CD14-positive monocyte (primary cell): Measurements from ENCODE around the gene ROBO4. TPM values are rescaled to one million over a fixed set of nuclear protein-coding genes. Genes with fewer than 3 reads are reported as not detected.
A peak's percentile ranks its signal among the peaks of the same experiment; 100 is the strongest.

ENCODE experiments used
- DNase-seq, 3 donors: peaks; one replicate each; pipeline ENCODE4 v3.0.0-alpha.2; 2011 to 2022
- H2AFZ ChIP-seq: 2 replicates; pipeline ENCODE4 v1.6.0; 2012; ENCODE audit warnings: mild to moderate bottlenecking, low read depth, low read length, inconsistent platforms; ENCODE audit not compliant: insufficient read depth, poor library complexity, severe bottlenecking
- H3K27ac ChIP-seq, 2 donors: 1 replicate in 1 of 2; 2 replicates in 1 of 2; pipeline ENCODE4 v1.5.1; 2012 to 2013; ENCODE audit warnings: low read length in 2 of 2, control low read depth in 1 of 2, inconsistent platforms in 1 of 2, low read depth in 1 of 2, mild to moderate bottlenecking in 1 of 2
- H3K27me3 ChIP-seq, 2 donors: one replicate each; pipeline versions ENCODE4 v1.6.0 to v1.6.1; 2011 to 2013; ENCODE audit warnings: low read length in 2 of 2; ENCODE audit not compliant: control insufficient read depth in 2 of 2, insufficient read depth in 2 of 2
- H3K36me3 ChIP-seq, 2 donors: replicated peaks in 1 of 2; 1 replicate in 1 of 2; 2 replicates in 1 of 2; pipeline versions ENCODE4 v1.5.1 to v1.6.1; 2012 to 2013; ENCODE audit warnings: low read length in 2 of 2, control low read depth in 1 of 2, inconsistent platforms in 1 of 2, mild to moderate bottlenecking in 1 of 2; ENCODE audit not compliant: insufficient read depth in 2 of 2, control insufficient read depth in 1 of 2
- H3K4me1 ChIP-seq, 2 donors: 1 replicate in 1 of 2; 2 replicates in 1 of 2; pipeline versions ENCODE4 v1.5.1 to v1.6.1; 2012 to 2013; ENCODE audit warnings: low read length in 2 of 2, control low read depth in 1 of 2, inconsistent platforms in 1 of 2, mild to moderate bottlenecking in 1 of 2, moderate library complexity in 1 of 2; ENCODE audit not compliant: insufficient read depth in 2 of 2, control insufficient read depth in 1 of 2
- H3K4me2 ChIP-seq: replicated peaks from 2 replicates; pipeline ENCODE3; 2012; ENCODE audit warnings: low read length, moderate library complexity, mild to moderate bottlenecking; ENCODE audit not compliant: poor library complexity, severe bottlenecking; ENCODE audit errors: extremely low read depth
- H3K4me3 ChIP-seq, 3 experiments: fragments of 200-600 bp in 1 of 3; sonication (generic) in 1 of 3; replicated peaks in 1 of 3; 1 replicate in 2 of 3; 2 replicates in 1 of 3; pipeline ENCODE4 v1.5.1; 2011 to 2013; ENCODE audit warnings: low read length in 3 of 3, mild to moderate bottlenecking in 3 of 3, control low read depth in 2 of 3, low read depth in 2 of 3, inconsistent platforms in 1 of 3, moderate library complexity in 1 of 3
- H3K79me2 ChIP-seq: 2 replicates; pipeline ENCODE4 v1.6.0; 2012; ENCODE audit warnings: mild to moderate bottlenecking, control low read depth, inconsistent platforms, low read length, moderate library complexity; ENCODE audit not compliant: insufficient read depth
- H3K9ac ChIP-seq: 2 replicates; pipeline ENCODE4 v1.6.0; 2017; ENCODE audit warnings: low read length, mild to moderate bottlenecking; ENCODE audit not compliant: insufficient read depth, poor library complexity, severe bottlenecking
- H3K9me3 ChIP-seq, 2 donors: replicated peaks in 1 of 2; 1 replicate in 1 of 2; 2 replicates in 1 of 2; pipeline versions ENCODE4 v1.5.1 to v1.6.1; 2012 to 2013; ENCODE audit warnings: low read length in 2 of 2, control low read depth in 1 of 2; ENCODE audit not compliant: control insufficient read depth in 1 of 2, insufficient read depth in 1 of 2
- H4K20me1 ChIP-seq: 2 replicates; pipeline ENCODE4 v1.6.0; 2012; ENCODE audit warnings: mild to moderate bottlenecking, low read length, control low read depth, moderate library complexity; ENCODE audit not compliant: insufficient read depth
- H3K27ac Mint-ChIP-seq, 7 donors: one replicate each; pipeline ENCODE4 v1.8.0; 2020; ENCODE audit warnings: mild to moderate bottlenecking in 7 of 7, mixed read lengths in 7 of 7, moderate library complexity in 6 of 7, inconsistent platforms in 2 of 7
- H3K27me3 Mint-ChIP-seq, 3 donors: one replicate each; pipeline ENCODE4 v1.8.0; 2021 to 2022; ENCODE audit warnings: low read depth in 3 of 3, mild to moderate bottlenecking in 3 of 3, mixed read lengths in 3 of 3, moderate library complexity in 3 of 3, inconsistent platforms in 1 of 3
- H3K36me3 Mint-ChIP-seq, 2 donors: one replicate each; pipeline ENCODE4 v1.8.0; 2020; ENCODE audit warnings: mixed read lengths in 2 of 2, inconsistent platforms in 1 of 2, mild to moderate bottlenecking in 1 of 2
- H3K4me1 Mint-ChIP-seq: one replicate; pipeline ENCODE4 v1.8.0; 2020; ENCODE audit warnings: mild to moderate bottlenecking, mixed read lengths
- H3K4me3 Mint-ChIP-seq, 2 donors: one replicate each; pipeline ENCODE4 v1.8.0; 2020; ENCODE audit warnings: mild to moderate bottlenecking in 2 of 2, mixed read lengths in 2 of 2, moderate library complexity in 1 of 2
- H3K9me3 Mint-ChIP-seq, 7 donors: one replicate each; pipeline ENCODE4 v1.8.0; 2020 to 2022; ENCODE audit warnings: mixed read lengths in 7 of 7, mild to moderate bottlenecking in 6 of 7, moderate library complexity in 6 of 7, inconsistent platforms in 2 of 7
- WGBS: methylation state at CpG from one replicate; pipeline ENCODE4 v1.1.5; 2013; ENCODE audit warnings: missing lambda C conversion rate; ENCODE audit not compliant: insufficient coverage; 5-methylcytosine and 5-hydroxymethylcytosine counted together
- intact Hi-C, 2 donors: fragments of 100-400 bp; cut with micrococcal nuclease; formaldehyde crosslinking; loops; one replicate each; pipeline versions ENCODE4 v1.15.0 to v1.15.1; 2023
- polyA plus RNA-seq, 3 donors: library from polyadenylated mRNA; depleted of rRNA in 1 of 3; unstranded in 2 of 3; stranded (reverse) in 1 of 3; fragments of 300-500 nt in 2 of 3; fragments of >200 nt in 1 of 3; fragmentation: Illumina TruSeq in 2 of 3; gene quantifications; 1 replicate in 2 of 3; 2 replicates in 1 of 3; pipeline ENCODE4 v1.2.3, GENCODE V29; 2012 to 2021
- TF ChIP-seq, protein P1 (sequence below): fragments of 200-600 bp; IDR thresholded peaks from one replicate; pipeline ENCODE4 v1.8.0; 2022; ENCODE audit warnings: antibody characterized with exemption, mild to moderate bottlenecking

Gene ROBO4
- polyA plus RNA-seq, 3 donors: 0.19 to 0.20 TPM; not detected in 1

DNA sequence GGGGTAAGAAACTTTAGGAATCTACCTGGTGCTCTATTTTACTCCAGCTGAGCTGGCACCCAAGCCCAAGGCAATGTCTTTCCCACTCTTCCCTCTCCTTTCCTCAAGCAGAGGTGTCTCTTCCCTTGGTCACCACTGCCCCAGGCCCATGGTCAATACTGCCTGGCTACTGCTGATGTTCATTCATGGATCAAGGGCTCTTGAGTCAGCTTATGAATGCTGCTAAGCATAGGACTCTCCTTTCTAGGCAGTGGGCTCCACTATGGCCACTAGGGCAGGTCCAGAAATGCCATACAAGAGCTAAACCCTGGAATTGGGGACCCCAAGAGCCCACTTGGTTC is 18.7 kb upstream of the ROBO4 start:
- Mint-ChIP-seq H3K4me1 (peaks cover 26% of the 10 kb centered on the region), H3K27ac (no peak overlapping the region), H3K27me3 (peaks cover 10 to 14% (median 10%) of the 10 kb centered on the region in 3 donors), H3K9me3 (peaks cover 4 to 20% (median 13%) of the 10 kb centered on the region in 7 donors), H3K36me3 (no peaks in the 10 kb centered on the region), H3K4me3 (no peak overlapping the region)
- no peak overlapping the region for H3K4me3 ChIP-seq
- H3K4me2 ChIP-seq: no peak overlapping the region
- H3K9me3 ChIP-seq: peaks cover 8 to 12% of the 10 kb centered on the region in 2 donors
- H3K4me1 ChIP-seq: peaks cover 1 to 7% of the 10 kb centered on the region in 2 donors
- no peak overlapping the region for H3K27ac ChIP-seq
- no peak overlapping the region for H3K9ac ChIP-seq
- intact Hi-C loops: no loop called here
- DNase-seq: no peak
- no peaks in the 10 kb centered on the region for H3K36me3 ChIP-seq
- H4K20me1 ChIP-seq: no peaks in the 10 kb centered on the region
- H3K27me3 ChIP-seq: peaks cover 1 to 5% of the 10 kb centered on the region in 2 donors
- no peaks in the 10 kb centered on the region for H3K79me2 ChIP-seq
- no peak overlapping the region for H2AFZ ChIP-seq
- TF ChIP-seq, protein P1, sequence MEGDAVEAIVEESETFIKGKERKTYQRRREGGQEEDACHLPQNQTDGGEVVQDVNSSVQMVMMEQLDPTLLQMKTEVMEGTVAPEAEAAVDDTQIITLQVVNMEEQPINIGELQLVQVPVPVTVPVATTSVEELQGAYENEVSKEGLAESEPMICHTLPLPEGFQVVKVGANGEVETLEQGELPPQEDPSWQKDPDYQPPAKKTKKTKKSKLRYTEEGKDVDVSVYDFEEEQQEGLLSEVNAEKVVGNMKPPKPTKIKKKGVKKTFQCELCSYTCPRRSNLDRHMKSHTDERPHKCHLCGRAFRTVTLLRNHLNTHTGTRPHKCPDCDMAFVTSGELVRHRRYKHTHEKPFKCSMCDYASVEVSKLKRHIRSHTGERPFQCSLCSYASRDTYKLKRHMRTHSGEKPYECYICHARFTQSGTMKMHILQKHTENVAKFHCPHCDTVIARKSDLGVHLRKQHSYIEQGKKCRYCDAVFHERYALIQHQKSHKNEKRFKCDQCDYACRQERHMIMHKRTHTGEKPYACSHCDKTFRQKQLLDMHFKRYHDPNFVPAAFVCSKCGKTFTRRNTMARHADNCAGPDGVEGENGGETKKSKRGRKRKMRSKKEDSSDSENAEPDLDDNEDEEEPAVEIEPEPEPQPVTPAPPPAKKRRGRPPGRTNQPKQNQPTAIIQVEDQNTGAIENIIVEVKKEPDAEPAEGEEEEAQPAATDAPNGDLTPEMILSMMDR: no peak

DNA sequence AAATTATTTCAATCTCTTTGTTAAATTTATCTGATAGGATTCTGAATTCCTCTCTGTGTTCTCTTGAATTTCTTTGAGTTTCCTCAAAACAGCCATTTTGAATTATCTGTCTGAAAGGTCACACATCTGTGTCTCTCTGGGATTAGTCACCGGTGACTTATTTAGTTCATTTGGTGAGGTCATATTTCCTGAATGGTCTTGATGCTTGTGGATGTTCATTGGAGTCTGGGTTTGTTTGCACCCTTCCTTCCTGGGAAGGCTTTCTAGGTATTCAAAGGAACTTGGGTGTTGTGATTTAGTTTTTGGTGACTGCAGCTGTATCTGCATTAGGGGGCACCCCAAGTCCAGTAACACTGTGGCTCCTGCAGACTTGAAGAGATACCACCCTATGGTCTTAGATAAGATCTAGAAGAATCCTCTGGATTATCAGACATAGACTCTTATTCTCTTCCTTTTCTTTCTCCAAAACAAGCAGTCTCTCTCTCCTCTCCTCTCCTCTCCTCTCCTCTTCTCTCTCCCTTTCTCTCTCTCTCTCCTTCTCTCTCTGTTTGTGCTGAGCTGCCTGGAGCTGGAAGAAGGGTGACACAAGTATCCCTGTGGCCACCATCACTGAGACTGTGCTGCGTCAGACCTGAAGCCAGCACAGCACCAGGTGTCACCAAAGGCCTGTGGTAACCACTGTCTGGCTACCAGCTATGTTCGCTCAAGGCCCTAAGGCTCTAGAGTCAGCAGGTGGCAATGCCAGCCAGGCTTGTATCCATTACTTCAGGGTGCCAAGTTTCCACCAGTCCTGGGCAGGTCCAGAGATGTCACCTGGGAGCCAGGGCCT is 18.1 kb upstream of the ROBO4 start:
- H3K4me1 ChIP-seq: peaks cover 0 to 2% of the 10 kb centered on the region in 2 donors
- H2AFZ ChIP-seq: no peak overlapping the region
- H4K20me1 ChIP-seq: no peaks in the 10 kb centered on the region
- peaks cover 8 to 12% of the 10 kb centered on the region in 2 donors for H3K9me3 ChIP-seq
- H3K27ac ChIP-seq: no peak overlapping the region
- no peaks in the 10 kb centered on the region for H3K79me2 ChIP-seq
- TF ChIP-seq, protein P1: no peak
- 93% methylated on average over 3 of the region's 3 CpGs for WGBS
- intact Hi-C loops: no loop called here
- H3K27me3 Mint-ChIP-seq: peaks cover 7 to 10% (median 9%) of the 10 kb centered on the region in 3 donors
- DNase-seq: no peak
- H3K36me3 ChIP-seq: no peaks in the 10 kb centered on the region
- no peak overlapping the region for H3K4me3 ChIP-seq
- H3K9ac ChIP-seq: no peak overlapping the region
- peaks cover 0 to 3% of the 10 kb centered on the region in 2 donors for H3K27me3 ChIP-seq
- peaks cover 6 to 24% (median 13%) of the 10 kb centered on the region in 7 donors for H3K9me3 Mint-ChIP-seq
- peaks cover 25% of the 10 kb centered on the region for H3K4me1 Mint-ChIP-seq
- H3K4me2 ChIP-seq: no peak overlapping the region
- H3K27ac Mint-ChIP-seq: peak overlapping the region in 2 of 7 donors; percentile 1 to 37
- no peaks in the 10 kb centered on the region for H3K36me3 Mint-ChIP-seq
- no peak overlapping the region for H3K4me3 Mint-ChIP-seq
